ENCODE results near the gene UGT1A4.

UGT1A4 gene

GRCh38 chr2:233684640-233685039, 33.9 kb upstream of the UGT1A4 start:
- Histone ChIP-seq H3K27ac (no peak overlapping the region), H3K4me3 (ENCODE audit: low read depth, low read length) (no peak overlapping the region), H3K27me3 (ENCODE audit: insufficient read depth, low read depth, severe bottlenecking) (no peaks in the 10 kb centered on the region), H3K9me3 (ENCODE audit: severe bottlenecking) (no peaks in the 10 kb centered on the region), H3K36me3 (no peaks in the 10 kb centered on the region)
- DNase-seq = no peak
- no peak for TF ChIP-seq CTCF (IDR thresholded peaks at IDR 0.05; ENCODE audit: low read depth, low read length)

GRCh38 chr2:233686928-233687327, 31.6 kb upstream of the UGT1A4 start:
- Histone ChIP-seq H3K36me3 (no peaks in the 10 kb centered on the region), H3K4me3 (ENCODE audit: low read depth, low read length) (no peak overlapping the region), H3K9me3 (ENCODE audit: severe bottlenecking) (no peaks in the 10 kb centered on the region), H3K27ac (no peak overlapping the region), H3K27me3 (ENCODE audit: insufficient read depth, low read depth, severe bottlenecking) (no peaks in the 10 kb centered on the region)
- TF ChIP-seq CTCF (IDR thresholded peaks at IDR 0.05; ENCODE audit: low read depth, low read length) = no peak
- no peak for DNase-seq

GRCh38 chr2:233688341-233688740, 30.2 kb upstream of the UGT1A4 start:
- Histone ChIP-seq H3K36me3 (no peaks in the 10 kb centered on the region), H3K27ac (no peak overlapping the region), H3K9me3 (ENCODE audit: severe bottlenecking) (no peaks in the 10 kb centered on the region), H3K4me3 (ENCODE audit: low read depth, low read length) (no peak overlapping the region), H3K27me3 (ENCODE audit: insufficient read depth, low read depth, severe bottlenecking) (no peaks in the 10 kb centered on the region)
- no peak for DNase-seq
- TF ChIP-seq CTCF (IDR thresholded peaks at IDR 0.05; ENCODE audit: low read depth, low read length) = no peak

- Histone ChIP-seq H3K36me3 (no peaks in the 10 kb centered on the region), H3K4me3 (ENCODE audit: low read depth, low read length) (no peak overlapping the region), H3K27me3 (ENCODE audit: insufficient read depth, low read depth, severe bottlenecking) (no peaks in the 10 kb centered on the region), H3K9me3 (ENCODE audit: severe bottlenecking) (no peaks in the 10 kb centered on the region), H3K27ac (no peak overlapping the region)
- DNase-seq = no peak
- TF ChIP-seq CTCF (IDR thresholded peaks at IDR 0.05; ENCODE audit: low read depth, low read length) = no peak
Observed at GRCh38 chr2:233689031-233689430, 29.5 kb upstream of the UGT1A4 start.

- H3K36me3 ChIP-seq = no peaks in the 10 kb centered on the region
- TF ChIP-seq CTCF (IDR thresholded peaks at IDR 0.05; ENCODE audit: low read depth, low read length) = no peak
- no peaks in the 10 kb centered on the region for H3K9me3 ChIP-seq (ENCODE audit: severe bottlenecking)
- H3K4me3 ChIP-seq (ENCODE audit: low read depth, low read length) = no peak overlapping the region
- H3K27ac ChIP-seq = no peak overlapping the region
- no peak for DNase-seq
- no peaks in the 10 kb centered on the region for H3K27me3 ChIP-seq (ENCODE audit: insufficient read depth, low read depth, severe bottlenecking)
Observed at GRCh38 chr2:233689501-233689900, 29.0 kb upstream of the UGT1A4 start.

GRCh38 chr2:233690444-233690843, 28.1 kb upstream of the UGT1A4 start:
- no peak for TF ChIP-seq CTCF (IDR thresholded peaks at IDR 0.05; ENCODE audit: low read depth, low read length)
- no peak overlapping the region for H3K27ac ChIP-seq
- H3K27me3 ChIP-seq (ENCODE audit: insufficient read depth, low read depth, severe bottlenecking) = no peaks in the 10 kb centered on the region
- H3K4me3 ChIP-seq (ENCODE audit: low read depth, low read length) = no peak overlapping the region
- no peaks in the 10 kb centered on the region for H3K9me3 ChIP-seq (ENCODE audit: severe bottlenecking)
- DNase-seq = no peak
- H3K36me3 ChIP-seq = no peaks in the 10 kb centered on the region

Measured in WERI-Rb-1 (cell line).